GM12873 (cell line): ENCODE data around the gene MAN2A1.

Experiments
- TF ChIP-seq, protein P1 (sequence below): IDR thresholded peaks from 2 replicates; pipeline ENCODE4 v1.5.1; 2012; ENCODE audit warnings: low read depth, mild to moderate bottlenecking, moderate library complexity, low read length, control low read depth; ENCODE audit not compliant: insufficient read depth; ENCODE audit errors: missing control alignments

Gene MAN2A1

DNA sequence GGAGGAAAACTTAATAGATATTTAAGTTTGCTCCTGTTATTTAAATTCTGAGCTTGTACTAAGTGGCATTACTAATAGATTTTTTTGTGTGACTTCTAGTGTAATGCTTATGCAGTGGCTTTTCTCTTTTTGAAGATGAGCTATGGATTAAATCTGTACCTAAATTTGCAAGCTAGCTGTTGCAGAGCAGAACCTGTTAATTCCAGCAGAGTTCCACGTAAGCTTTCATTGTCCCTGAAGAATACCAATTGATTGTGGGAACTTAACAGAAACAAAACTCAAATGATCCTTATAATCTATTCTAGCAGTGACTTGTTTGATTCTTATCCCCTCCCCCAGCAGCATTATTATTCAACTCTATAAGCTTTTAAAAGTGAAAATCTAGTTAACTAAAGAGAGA, 51.7 kb downstream of the MAN2A1 start:
- TF ChIP-seq, protein P1, sequence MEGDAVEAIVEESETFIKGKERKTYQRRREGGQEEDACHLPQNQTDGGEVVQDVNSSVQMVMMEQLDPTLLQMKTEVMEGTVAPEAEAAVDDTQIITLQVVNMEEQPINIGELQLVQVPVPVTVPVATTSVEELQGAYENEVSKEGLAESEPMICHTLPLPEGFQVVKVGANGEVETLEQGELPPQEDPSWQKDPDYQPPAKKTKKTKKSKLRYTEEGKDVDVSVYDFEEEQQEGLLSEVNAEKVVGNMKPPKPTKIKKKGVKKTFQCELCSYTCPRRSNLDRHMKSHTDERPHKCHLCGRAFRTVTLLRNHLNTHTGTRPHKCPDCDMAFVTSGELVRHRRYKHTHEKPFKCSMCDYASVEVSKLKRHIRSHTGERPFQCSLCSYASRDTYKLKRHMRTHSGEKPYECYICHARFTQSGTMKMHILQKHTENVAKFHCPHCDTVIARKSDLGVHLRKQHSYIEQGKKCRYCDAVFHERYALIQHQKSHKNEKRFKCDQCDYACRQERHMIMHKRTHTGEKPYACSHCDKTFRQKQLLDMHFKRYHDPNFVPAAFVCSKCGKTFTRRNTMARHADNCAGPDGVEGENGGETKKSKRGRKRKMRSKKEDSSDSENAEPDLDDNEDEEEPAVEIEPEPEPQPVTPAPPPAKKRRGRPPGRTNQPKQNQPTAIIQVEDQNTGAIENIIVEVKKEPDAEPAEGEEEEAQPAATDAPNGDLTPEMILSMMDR, result no peak

DNA sequence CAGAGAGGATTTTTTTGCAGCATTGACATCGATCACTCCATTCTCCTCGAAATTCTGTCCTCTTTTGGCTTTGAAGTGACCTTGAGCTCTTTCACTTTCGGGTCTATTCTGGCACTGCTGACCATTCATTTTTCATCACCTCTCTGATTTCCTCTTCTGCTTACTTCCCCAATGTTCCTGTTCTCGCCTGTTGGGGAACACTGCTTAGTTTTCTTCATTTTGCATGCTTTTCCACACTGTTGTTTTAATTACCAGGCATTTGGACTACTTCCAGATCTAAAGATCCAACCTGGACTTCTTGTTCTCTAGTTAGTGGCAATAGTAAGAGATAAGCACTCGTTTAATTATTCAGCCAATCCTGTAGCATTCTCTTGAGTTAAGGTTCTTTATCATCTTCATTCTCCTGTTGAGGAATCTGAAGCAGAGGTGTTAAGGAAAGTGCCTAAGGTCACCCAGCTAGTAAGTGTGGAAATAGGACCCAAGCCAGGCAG, 53.4 kb downstream of the MAN2A1 start:
- TF ChIP-seq, protein P1, result no peak

DNA sequence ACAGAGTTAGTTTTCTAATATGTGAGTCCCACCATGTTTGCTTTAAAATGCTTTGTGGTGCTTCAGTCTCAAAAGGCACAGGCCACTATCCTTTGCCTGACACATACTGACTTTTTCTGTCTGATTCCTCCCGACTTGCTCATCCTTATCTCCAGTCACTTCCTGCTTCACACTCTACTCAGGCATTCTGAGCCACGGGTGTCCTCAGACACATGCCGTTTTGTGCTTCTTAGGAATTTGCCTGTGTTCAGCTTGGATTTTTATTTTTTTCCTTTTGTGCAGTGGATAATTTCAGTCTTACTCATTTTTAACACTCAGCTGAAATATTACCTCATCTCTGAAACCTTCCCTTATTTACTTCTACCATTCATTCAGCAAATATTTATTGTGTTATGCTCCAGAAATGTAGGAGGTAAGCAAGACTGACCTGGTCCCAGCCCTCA, 54.1 kb downstream of the MAN2A1 start:
- TF ChIP-seq, protein P1, result no peak

DNA sequence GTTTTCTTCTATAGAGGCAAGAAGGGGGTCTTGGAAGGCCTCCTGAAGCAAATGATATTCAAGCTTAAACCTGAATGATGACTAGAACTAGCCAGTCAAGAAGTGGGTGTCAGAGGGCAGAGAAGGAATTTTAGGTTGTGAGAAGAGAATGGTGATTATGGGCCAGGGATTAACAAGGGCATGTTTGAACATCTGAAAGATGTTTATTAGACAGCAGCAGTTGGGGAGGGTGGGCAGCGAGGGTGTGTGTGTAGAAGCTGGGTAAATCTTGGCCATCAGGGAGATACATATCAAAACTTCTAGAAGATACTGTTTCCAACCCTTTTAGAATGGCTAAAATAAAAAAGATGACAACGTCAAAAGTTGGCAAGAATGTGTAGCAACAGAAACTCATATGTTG, 54.5 kb downstream of the MAN2A1 start:
- TF ChIP-seq, protein P1, result no peak

DNA sequence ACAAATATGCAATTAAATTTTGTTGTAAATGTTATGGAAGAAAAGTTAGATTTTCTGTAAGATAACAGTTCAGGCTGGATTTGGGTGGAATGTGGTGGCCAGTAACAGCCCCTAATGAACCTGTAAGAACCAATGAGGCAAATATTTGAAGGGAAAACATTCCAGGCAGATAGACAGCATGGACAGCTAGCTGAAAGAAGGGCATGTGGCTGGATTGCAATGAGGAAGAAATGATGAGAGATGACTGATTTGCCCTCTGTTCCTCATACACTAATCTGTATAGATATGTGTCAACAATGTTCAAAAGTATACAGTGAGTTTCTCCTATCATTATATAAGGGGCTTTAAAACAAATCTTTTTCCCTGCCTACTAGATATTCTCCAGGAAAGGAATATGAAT, 58.8 kb downstream of the MAN2A1 start:
- TF ChIP-seq, protein P1, result no peak

DNA sequence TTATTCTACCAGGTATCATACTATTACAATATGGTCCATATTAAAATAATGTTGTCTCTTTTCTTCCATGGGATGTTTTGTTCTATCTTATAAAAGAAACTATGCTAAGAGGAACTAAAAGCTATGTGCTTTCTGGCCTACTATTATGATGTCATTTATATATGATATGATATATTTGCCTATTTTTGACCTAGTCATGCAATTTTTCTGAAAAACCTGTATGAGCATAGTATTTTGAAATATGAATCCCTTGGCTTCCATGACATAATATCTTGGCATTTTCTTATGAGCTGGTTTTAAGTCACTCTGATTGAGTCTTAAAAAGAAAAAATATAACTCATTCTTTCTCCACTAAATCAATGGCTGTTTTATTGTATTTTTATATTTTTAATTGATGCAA, 60.7 kb downstream of the MAN2A1 start:
- TF ChIP-seq, protein P1, result no peak

DNA sequence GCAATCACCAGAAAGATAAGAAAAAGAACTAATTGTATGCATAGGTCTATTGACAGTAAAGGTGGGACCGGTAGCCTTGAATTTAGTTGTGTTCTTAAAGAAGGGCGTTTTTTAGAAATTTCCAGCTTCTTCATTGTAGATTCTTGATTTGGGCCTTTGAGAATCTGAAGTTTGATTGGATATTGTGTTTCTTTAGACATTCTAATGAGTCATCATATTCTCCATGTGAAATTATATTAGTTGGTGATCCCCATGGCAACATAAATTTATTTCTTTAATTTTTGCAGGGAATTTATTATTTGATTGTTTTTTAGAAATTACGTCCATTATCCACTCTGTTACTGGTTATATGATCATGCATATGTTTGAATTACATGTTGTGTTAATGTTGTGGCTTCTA, 63.6 kb downstream of the MAN2A1 start:
- TF ChIP-seq, protein P1, result no peak
